OCI-LY1 (cell line): ENCODE results near the gene RFPL4A.

Source experiments
- EZH2 ChIP-seq: fragments of 200-600 bp; sonication (generic), shearing (Covaris generic); IDR thresholded peaks from 2 replicates; pipeline ENCODE4 v1.8.0; 2017; ENCODE audit warnings: borderline replicate concordance, mixed run types, mild to moderate bottlenecking, antibody characterized with exemption, low read length, moderate library complexity, mixed read lengths
- TF ChIP-seq, protein P1 (sequence below): fragments of 200-600 bp; sonication (generic), shearing (Covaris generic); IDR thresholded peaks from 2 replicates; pipeline ENCODE4 v1.5.1; 2017; ENCODE audit warnings: mild to moderate bottlenecking, antibody characterized with exemption, low read length, moderate library complexity, mixed read lengths

DNA sequence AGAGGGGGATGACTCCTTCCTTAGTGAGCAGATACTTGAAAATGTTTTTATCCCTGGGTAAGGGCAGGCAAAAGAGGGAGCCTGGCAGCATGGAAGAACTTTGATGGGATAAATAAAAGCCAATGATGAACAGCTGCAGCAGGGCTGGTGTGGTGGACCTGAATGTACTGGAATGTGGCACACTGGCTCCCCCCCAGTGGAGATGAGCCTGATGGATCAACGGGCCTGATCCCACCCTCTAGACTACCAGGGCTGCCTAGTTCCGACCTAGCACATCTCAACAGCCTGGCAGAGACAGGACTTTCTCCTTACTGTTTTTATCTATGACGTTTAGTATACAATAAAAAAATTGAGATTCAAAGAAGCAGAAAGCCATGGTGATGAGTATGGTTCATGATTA lies 52.4 kb downstream of the RFPL4A start:
- TF ChIP-seq, protein P1, sequence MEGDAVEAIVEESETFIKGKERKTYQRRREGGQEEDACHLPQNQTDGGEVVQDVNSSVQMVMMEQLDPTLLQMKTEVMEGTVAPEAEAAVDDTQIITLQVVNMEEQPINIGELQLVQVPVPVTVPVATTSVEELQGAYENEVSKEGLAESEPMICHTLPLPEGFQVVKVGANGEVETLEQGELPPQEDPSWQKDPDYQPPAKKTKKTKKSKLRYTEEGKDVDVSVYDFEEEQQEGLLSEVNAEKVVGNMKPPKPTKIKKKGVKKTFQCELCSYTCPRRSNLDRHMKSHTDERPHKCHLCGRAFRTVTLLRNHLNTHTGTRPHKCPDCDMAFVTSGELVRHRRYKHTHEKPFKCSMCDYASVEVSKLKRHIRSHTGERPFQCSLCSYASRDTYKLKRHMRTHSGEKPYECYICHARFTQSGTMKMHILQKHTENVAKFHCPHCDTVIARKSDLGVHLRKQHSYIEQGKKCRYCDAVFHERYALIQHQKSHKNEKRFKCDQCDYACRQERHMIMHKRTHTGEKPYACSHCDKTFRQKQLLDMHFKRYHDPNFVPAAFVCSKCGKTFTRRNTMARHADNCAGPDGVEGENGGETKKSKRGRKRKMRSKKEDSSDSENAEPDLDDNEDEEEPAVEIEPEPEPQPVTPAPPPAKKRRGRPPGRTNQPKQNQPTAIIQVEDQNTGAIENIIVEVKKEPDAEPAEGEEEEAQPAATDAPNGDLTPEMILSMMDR = no peak
- no peak for TF ChIP-seq EZH2
